ENCODE data around the gene RNPS1. TPM values are rescaled to one million over a fixed set of nuclear protein-coding genes. Genes with fewer than 3 reads are reported as not detected.

The RNPS1 gene
- total and polyA plus RNA-seq, 9 of the 15 experiments (the other 6 are each of a cell fraction or from before 2014, with no cell fraction given): 44.9 to 338 (median 202) TPM

- TF ChIP-seq ZNF277 (CRISPR knock-in tag; IDR thresholded peaks at IDR 0.05; ENCODE audit: borderline replicate concordance): no peak
- TF ChIP-seq OTX1 (CRISPR knock-in tag; IDR thresholded peaks at IDR 0.05): no peak
- TF ChIP-seq, protein P1, sequence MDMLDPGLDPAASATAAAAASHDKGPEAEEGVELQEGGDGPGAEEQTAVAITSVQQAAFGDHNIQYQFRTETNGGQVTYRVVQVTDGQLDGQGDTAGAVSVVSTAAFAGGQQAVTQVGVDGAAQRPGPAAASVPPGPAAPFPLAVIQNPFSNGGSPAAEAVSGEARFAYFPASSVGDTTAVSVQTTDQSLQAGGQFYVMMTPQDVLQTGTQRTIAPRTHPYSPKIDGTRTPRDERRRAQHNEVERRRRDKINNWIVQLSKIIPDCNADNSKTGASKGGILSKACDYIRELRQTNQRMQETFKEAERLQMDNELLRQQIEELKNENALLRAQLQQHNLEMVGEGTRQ (CRISPR knock-in tag; IDR thresholded peaks at IDR 0.05): no peak
- no peak for TF ChIP-seq PBX2 (CRISPR knock-in tag; IDR thresholded peaks at IDR 0.05; ENCODE audit: low read depth)
- no peak for TF ChIP-seq PBX2 (tag; conservative IDR thresholded peaks at IDR 0.05; ENCODE audit: low read depth)
- TF ChIP-seq, protein P2, sequence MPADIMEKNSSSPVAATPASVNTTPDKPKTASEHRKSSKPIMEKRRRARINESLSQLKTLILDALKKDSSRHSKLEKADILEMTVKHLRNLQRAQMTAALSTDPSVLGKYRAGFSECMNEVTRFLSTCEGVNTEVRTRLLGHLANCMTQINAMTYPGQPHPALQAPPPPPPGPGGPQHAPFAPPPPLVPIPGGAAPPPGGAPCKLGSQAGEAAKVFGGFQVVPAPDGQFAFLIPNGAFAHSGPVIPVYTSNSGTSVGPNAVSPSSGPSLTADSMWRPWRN (IDR thresholded peaks at IDR 0.05; ENCODE audit: low read depth): no peak
- no peak for TF ChIP-seq SNRNP70 (optimal IDR thresholded peaks at IDR 0.05; ENCODE audit: low read depth, low read length)
- peak; percentile 92 for TF ChIP-seq ELF1 (tag; IDR thresholded peaks at IDR 0.05)
- TF ChIP-seq PCBP1 (IDR thresholded peaks at IDR 0.05; ENCODE audit: low read depth, low read length, poor library complexity, severe bottlenecking): peak; percentile 94
- TF ChIP-seq SIX5 (IDR thresholded peaks at IDR 0.05; ENCODE audit: borderline replicate concordance in 1 of 2, insufficient read depth in 1 of 2, low read depth in 1 of 2, low read length in 2 of 2): no peak
- TF ChIP-seq SRSF1 (IDR thresholded peaks at IDR 0.05; ENCODE audit: low read depth, low read length): 0 out of 2 replicates have a peak, but pooled peaks have one; percentile 54
- 0 out of 2 replicates have a peak, but pooled peaks have one; percentile 42 for TF ChIP-seq CREM (IDR thresholded peaks at IDR 0.05; ENCODE audit: low read depth)
- TF ChIP-seq RBM15 (IDR thresholded peaks at IDR 0.05; ENCODE audit: insufficient read depth, low read length): no peak
- TF ChIP-seq ZC3H8 (IDR thresholded peaks at IDR 0.05): no peak
- peak; percentile 69 for TF ChIP-seq CHD1 (IDR thresholded peaks at IDR 0.05; ENCODE audit: low read length)
- TF ChIP-seq, protein P3, sequence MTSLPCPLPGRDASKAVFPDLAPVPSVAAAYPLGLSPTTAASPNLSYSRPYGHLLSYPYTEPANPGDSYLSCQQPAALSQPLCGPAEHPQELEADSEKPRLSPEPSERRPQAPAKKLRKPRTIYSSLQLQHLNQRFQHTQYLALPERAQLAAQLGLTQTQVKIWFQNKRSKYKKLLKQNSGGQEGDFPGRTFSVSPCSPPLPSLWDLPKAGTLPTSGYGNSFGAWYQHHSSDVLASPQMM (CRISPR knock-in tag; IDR thresholded peaks at IDR 0.05): no peak
- TF ChIP-seq RHOXF2B (CRISPR knock-in tag; conservative IDR thresholded peaks at IDR 0.05): no peak
- TF ChIP-seq, protein P4, sequence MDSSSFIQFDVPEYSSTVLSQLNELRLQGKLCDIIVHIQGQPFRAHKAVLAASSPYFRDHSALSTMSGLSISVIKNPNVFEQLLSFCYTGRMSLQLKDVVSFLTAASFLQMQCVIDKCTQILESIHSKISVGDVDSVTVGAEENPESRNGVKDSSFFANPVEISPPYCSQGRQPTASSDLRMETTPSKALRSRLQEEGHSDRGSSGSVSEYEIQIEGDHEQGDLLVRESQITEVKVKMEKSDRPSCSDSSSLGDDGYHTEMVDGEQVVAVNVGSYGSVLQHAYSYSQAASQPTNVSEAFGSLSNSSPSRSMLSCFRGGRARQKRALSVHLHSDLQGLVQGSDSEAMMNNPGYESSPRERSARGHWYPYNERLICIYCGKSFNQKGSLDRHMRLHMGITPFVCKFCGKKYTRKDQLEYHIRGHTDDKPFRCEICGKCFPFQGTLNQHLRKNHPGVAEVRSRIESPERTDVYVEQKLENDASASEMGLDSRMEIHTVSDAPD (CRISPR knock-in tag; IDR thresholded peaks at IDR 0.05): no peak
- no peak for TF ChIP-seq ZNF57 (CRISPR knock-in tag; IDR thresholded peaks at IDR 0.05)
- 0 out of 2 replicates have a peak, but pooled peaks have one; percentile 61 for TF ChIP-seq LCOR (CRISPR knock-in tag; IDR thresholded peaks at IDR 0.05)
Observed at GRCh38 chr16:2251296-2252111, 16.4 kb downstream of the RNPS1 start, which contains the start of gene ECI1 (continued).

All from K562 (cell line).